Measurements from ENCODE around the gene NISCH. TPM values are rescaled to one million over a fixed set of nuclear protein-coding genes. Genes with fewer than 3 reads are reported as not detected.

The NISCH gene
- polyA plus RNA-seq, 1 experiment, result 71.0 TPM

GRCh38 chr3:52493232-52494017, 38.0 kb downstream of the NISCH start:
- Histone ChIP-seq H3K27me3 (ENCODE audit: control insufficient read depth, insufficient read depth, low read length) (no peaks in the 10 kb centered on the region), H3K9me3 (ENCODE audit: control insufficient read depth, insufficient read depth, low read length) (no peaks in the 10 kb centered on the region), H3K4me3 (ENCODE audit: low read depth, low read length) (no peak overlapping the region), H3K27ac (ENCODE audit: low read depth, low read length) (no peak overlapping the region)
- POLR2A ChIA-PET, result no interaction called here
- no peak for TF ChIP-seq CTCF (IDR thresholded peaks at IDR 0.05; ENCODE audit: low read depth, low read length)
- CTCF ChIA-PET, result no interaction called here
- DNase-seq (ENCODE audit: low read depth, low spot score), result no peak

GRCh38 chr3:52494445-52494844, 39.0 kb downstream of the NISCH start:
- POLR2A ChIA-PET, result interaction anchor here (1.0 kb wide), 1 partner anchor 42 kb away, joined by 3 read pairs; the partner anchor contains the start of gene UQCC5
- Histone ChIP-seq H3K4me3 (ENCODE audit: low read depth, low read length) (no peak overlapping the region), H3K9me3 (ENCODE audit: control insufficient read depth, insufficient read depth, low read length) (no peaks in the 10 kb centered on the region), H3K27ac (ENCODE audit: low read depth, low read length) (no peak overlapping the region), H3K27me3 (ENCODE audit: control insufficient read depth, insufficient read depth, low read length) (no peaks in the 10 kb centered on the region)
- no peak for DNase-seq (ENCODE audit: low read depth, low spot score)
- CTCF ChIA-PET, result no interaction called here
- TF ChIP-seq CTCF (IDR thresholded peaks at IDR 0.05; ENCODE audit: low read depth, low read length), result no peak

- Histone ChIP-seq H3K9me3 (ENCODE audit: control insufficient read depth, insufficient read depth, low read length) (no peaks in the 10 kb centered on the region), H3K27ac (ENCODE audit: low read depth, low read length) (no peak within 1 kb of the TSS), H3K27me3 (ENCODE audit: control insufficient read depth, insufficient read depth, low read length) (no peaks in the 10 kb centered on the region), H3K4me3 (ENCODE audit: low read depth, low read length) (no peak within 1 kb of the TSS)
- ChIA-PET POLR2A (interaction anchor here (1.0 kb wide), 1 partner anchor 41 kb away, joined by 3 read pairs; the partner anchor contains the start of gene UQCC5), CTCF (no interaction called here)
- no peak for DNase-seq (ENCODE audit: low read depth, low spot score)
- TF ChIP-seq CTCF (IDR thresholded peaks at IDR 0.05; ENCODE audit: low read depth, low read length), result no peak
Observed at GRCh38 chr3:52494886-52495495, 39.6 kb downstream of the NISCH start, which contains the start of gene STAB1. STAB1 (plus strand) TSS chr3:52495338; CDS start chr3:52495414, 76 bp downstream.

- no peaks in the 10 kb centered on the region for H3K27me3 ChIP-seq (ENCODE audit: control insufficient read depth, insufficient read depth, low read length)
- H3K27ac ChIP-seq (ENCODE audit: low read depth, low read length), result no peak overlapping the region
- H3K4me3 ChIP-seq (ENCODE audit: low read depth, low read length), result no peak overlapping the region
- TF ChIP-seq CTCF (IDR thresholded peaks at IDR 0.05; ENCODE audit: low read depth, low read length), result no peak
- no peaks in the 10 kb centered on the region for H3K9me3 ChIP-seq (ENCODE audit: control insufficient read depth, insufficient read depth, low read length)
- DNase-seq (ENCODE audit: low read depth, low spot score), result no peak
- ChIA-PET POLR2A (no interaction called here), CTCF (no interaction called here)
Observed at GRCh38 chr3:52495777-52496602, 40.6 kb downstream of the NISCH start.
